ENCODE data around the gene TMEM184A.

TMEM184A gene

DNA sequence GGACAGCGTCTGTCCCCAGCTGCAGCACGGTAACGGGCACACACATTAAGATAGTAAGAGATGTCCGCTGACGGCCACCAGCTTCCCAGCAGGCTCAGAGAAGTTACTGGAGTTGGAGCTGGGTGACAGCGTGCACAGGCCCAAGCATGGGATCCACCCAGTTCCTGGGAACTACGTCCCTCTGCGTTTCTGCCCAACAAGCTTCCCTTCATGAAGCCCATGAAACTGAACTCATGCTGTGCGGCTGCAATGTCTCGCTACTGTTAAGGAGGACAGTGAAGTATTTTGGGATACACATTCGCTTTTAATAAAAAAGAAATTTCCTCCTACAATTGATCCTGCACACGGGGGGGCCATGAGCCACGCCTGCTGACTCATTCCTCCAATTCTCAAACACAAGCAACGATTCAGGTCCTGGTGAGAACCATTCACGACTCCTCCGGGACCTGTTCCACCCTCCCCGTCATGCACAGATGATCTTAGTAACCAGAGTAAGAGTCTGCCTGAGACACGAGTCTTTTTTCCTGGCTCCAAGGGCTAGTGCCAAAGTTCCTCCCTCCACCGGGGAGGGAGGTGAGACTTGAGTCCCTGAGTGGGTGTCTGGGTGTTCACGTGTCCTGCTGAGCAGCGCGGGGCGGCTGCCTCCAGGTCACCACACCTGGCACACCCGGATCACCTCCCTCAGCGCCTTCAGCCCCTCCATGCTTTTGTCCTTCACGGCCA, 11.2 kb upstream of the TMEM184A start:
- DNase-seq (ENCODE audit: low spot score), result no peak

DNA sequence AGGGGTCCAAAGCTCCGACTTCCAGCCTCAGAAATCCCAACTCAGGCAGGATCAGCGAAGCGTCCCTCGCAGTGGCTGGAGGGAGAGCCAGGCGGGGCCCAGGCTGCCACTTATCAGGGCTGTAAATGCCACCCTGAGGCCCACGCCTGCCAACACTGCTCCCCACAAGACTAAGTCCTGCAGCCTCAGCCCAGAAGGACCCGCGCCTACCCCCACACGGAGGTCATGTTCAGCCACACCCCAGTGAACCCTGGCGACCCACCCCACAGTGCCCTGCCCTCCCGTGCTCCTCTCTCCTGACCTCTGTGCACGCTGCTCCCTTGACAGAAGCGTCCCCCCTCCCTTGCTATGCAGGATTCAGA, 10.7 kb upstream of the TMEM184A start:
- no peak for DNase-seq (ENCODE audit: low spot score)

DNA sequence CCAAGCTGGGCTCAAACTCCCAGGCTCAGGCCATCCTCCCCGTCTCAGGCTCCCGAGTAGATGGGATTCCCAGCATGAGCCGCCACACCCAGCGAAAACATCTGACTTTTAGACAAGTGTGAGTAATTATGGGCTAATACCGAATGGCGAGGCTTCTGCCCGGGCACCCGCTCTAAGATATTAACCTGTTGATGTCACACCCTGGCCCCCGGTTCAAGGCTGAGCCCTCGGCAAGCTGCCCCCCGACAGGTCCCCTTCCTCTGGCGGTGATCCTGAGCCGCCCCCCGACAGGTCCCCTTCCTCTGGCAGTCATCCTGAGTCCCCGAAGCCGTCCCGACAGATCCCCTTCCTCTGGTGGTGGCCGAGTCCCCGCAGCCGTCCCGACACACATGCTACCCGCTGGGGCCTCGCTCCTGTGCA, 8.6 kb upstream of the TMEM184A start:
- no peak for DNase-seq (ENCODE audit: low spot score)

DNA sequence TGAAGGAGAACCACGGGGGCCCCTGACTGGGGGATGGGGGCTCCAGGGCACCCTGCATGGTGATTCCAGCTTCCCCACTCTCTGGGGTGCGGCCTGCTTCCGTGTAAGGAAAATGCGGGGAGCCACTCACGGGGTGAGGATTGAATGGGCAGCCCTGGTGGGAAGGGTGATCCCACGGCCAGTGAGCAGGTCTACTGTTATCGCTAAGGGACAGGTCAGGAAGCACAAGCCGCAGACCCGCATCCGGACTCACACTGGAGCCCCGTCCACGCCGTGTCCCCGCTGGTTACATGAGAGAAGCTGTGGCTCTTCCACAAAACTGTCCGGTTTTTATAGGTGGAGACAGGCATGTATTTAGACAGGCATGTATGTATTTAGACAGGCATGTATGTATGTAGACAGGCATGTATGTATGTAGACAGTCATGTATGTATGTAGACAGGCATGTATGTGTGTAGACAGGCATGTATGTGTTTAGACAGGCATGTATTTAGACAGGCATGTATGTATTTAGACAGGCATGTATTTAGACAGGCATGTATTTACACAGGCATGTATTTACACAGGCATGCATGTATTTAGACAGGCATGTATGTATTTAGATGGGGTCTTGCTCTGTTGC, 8.1 kb upstream of the TMEM184A start:
- DNase-seq (ENCODE audit: low spot score), result no peak

DNA sequence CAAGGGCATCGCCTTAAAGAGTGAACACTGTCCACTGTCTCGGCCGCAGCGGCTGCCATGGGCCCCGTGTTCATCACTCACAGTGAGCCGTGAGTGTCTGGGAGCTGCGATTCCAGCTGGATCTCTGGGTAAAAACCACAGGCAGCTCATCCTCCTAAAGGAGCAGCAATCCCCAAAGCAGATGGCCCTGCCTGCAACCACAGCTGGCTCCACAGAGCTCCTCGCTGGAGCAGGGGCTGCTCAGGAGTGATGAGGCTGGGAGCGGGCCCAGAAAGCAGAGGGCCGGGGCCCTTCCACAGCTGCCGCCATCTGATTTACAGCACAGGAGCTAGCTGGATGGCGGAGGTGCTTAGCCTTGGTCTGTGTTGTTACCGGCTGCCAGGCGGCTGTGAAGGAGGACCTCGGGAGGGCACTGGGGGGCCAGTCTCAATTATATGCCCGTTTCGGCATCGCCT, 6.6 kb upstream of the TMEM184A start:
- DNase-seq (ENCODE audit: low spot score), result no peak

DNA sequence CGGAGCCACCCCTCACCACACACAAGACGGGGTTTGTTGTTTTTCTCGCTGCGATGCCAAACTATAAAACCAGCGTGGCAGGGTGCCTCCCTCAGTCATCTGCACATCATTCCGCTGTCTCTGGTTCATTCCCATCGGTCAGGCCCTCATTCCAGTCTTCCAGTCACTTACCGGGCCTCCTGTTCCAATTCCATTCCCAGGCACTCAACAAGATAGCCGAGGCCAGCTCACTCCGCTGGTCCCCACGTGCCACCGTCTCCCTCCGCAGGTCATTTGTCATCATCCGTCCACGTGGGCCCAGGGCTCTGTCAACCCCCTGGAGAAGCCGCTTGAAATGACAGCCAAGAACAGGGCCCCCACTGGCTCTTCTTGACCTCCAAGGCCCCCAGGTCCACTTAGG, 6.1 kb upstream of the TMEM184A start:
- no peak for DNase-seq (ENCODE audit: low spot score)

DNA sequence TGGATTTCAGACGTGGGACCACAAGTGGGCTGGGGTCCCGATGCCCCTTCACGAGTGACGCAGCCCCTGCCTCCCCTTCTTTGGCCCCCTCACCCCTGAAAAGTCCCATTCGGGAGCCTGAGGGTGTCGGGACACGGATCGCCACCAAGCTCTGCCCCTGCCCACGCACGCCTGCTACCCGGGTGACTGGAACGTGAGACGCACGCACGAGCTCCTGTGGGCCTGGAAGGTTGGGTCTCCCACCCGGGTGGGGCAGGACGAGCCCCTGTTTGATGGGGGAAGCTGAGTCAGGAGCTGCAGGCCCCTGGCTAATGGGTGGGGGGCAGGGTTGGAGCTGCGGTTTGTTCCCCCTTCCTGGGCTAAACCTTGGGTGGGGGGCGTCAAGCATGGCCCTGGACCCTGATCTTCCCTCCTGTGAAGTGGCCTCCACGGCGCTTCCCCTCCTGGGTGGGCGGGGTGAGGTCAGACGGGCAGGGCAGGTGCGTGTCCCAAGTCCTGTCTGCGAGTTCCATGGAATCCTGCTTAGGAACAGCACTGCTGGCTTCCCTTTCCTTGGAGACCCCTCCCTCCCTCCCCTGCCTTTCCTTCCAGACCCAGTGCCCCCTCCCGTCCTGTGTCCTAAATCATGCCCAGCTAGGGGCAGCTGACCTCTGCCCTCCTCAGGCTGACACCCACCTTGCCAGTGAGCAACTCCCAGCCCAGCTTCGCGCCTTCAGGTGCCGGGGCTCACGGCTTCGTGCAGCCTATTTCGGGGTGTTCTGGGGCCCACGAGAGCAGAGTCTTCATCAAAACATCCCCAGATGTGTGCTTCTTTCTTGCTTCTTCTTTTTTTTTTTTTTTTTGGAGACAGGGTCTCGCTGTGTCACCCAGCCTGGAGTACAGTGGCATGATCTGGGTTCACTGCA, 5.3 kb upstream of the TMEM184A start:
- DNase-seq (ENCODE audit: low spot score), result no peak

DNA sequence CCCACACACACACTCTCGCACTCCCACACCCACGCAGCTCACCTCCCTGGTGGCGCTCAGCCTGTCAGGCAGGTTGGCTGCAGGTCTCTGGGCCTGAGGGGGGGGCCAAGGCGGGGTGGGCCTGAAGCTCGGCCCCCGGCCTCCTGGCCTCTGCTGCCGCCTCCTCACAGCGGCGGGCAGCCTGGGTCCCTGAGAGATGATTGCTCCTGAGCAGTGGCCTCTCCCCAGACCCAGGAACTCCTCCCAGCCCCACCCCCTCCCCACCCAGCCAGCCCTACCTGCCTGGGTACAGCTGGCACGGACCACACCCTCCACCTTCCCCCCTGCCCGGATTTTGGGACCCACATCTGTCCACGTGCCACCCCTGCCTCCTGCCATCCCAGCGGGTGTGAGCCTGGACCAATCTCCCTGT, 4.6 kb upstream of the TMEM184A start:
- DNase-seq (ENCODE audit: low spot score), result no peak

DNA sequence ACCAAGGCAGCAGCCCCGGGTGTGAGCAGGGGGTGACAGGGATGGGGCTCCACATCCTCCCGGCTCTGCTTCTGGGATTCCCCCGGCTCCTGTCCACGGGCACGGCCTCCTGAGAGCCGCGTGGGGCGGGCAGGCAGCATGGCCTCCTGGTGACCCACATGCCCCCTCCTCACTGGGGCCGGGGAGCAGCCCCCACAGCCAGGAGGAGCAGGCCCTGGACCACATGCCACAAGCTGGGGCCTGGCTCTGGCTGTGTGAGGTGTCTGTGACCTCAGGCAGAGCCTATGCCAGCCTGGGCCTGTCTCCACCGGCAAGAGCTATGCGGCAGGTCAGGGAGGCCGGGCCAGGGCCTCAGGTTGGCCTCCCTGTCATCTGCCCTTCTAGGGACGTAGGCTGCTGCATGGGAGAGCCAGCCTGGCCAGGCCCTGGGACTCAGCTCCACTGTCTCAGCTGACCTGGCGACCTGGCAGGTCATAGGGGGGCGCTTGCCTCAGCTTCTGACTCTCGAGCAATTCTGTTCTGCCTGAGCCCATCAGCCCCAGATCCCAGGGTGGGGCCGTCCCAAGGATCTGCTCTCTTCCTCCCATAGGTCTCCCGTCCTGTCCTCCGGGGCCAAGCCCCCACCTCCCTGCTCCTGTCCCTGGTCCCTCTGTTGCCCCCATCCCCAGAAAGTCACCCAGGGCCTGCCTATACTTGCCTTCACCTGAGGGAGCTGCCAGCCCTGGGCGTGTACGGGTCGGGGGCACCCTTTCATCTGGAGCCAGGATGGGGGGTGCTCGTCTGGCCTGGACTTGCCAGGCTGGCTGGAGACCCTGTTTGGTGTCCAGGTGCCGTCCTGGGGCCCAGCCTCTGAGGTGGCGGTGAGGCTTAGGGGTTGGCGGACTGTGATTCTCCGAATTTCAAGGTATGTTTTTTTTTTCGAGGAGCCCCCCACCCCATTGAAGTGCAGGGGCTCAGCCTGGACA, 3.9 kb upstream of the TMEM184A start:
- no peak for DNase-seq (ENCODE audit: low spot score)

DNA sequence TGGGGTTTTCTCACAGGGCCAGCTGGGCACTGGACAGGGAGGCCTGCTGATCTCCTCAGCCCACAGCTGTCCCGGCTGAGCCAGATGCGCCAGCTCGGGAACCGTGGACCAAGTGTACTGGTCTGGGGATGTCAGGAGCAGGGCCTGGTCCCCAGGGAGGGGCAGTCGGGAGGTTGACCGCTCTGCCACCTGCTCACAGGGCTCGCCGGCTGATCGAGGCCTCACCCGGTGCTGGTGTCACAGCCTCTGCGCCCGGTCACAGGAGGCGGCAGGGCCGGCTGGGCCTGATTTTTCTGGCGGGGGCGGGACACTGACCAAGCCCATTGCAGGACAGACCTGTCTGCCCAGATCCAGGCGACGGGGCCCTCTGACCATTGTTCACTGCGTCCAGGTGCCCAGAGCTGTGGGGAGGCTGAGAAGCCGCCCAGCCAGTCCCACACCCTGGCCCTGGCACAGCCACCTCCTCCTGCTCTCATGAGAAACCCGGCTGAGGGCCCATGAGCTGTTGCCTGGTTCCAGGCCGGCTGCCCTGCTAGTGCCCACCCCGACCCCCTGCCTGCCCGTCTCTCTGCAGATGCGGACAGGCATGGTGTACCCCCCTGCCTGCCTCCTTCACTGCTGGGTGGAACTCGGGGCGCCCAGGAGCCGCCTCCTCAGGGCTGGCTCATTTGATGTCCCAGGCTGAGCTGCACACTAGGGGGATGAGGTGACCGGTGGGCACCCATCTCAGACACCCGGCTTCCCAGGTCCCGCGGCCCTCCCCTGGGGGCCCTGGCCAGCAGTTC, 3.0 kb upstream of the TMEM184A start:
- no peak for DNase-seq (ENCODE audit: low spot score)

DNA sequence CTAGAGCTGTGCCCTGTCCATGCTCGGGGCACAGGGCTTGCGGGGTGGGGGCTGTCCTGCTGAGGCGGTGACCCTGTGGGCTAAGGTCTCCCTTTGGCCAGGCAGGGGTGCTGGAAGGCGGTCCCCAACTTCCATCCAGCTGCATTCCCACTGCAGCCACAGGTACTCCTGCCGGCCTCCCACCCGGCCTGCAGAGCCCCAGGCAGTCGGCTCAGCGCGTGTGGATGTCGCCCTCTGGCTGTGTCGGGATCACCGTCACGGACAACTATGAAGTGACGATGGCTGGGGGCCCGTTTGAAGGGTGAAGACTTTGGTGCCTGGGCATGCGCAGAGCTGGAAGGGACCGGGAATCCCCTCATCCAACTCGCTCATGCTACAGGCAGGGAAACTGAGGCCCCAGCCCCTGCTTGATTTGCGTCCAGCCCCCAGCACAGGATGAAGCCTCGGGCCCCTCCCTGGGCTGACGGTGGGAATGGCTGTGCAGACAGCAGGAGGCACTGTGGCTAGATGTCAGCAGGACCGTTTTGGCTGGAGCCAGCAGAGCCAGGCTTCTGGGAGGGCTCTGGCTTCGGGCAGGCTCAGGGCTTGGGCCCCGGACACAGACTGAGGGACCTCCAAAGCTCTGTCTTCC, 2.3 kb upstream of the TMEM184A start:
- no peak for DNase-seq (ENCODE audit: low spot score)

DNA sequence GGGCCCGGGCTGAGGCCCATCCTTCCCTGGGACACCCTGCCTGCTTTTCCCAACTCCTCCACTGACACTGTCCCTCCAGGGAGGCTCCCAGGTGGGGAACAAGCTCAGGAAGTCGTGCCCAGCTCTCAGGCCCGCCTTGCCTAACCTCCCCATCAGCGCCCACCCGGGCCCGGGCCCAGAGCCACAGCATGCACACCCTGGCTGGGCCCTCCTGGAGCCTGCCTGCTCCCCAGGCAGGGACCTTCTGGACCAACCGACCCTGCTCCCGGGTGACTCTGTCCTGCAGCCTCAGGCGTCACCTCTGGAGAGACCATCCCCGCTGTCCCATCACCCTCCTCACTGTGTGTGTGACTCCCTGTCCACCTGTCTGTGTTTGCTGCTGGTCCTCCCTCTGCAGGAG, 1.8 kb upstream of the TMEM184A start:
- DNase-seq (ENCODE audit: low spot score), result no peak

DNA sequence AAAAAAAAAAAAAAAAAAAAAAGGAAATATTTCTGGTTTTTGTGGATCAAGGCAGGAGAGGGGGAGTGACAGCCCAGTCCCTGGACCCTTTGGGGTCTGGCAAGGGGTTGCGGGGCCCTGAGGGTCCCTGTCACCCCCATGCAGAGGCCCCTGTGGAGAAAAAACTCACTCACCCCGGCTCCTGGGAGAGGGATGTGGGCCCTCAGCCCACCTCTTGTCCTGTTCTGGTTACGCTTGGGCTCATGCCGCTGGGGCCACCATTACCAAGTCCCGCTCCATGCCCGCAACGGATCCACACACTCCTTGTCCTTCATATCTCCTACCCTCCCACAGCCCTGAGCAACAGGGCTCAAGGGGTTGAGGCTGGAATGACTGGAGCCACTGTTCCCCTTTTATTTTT, 1.0 kb upstream of the TMEM184A start:
- DNase-seq (ENCODE audit: low spot score), result no peak

DNA sequence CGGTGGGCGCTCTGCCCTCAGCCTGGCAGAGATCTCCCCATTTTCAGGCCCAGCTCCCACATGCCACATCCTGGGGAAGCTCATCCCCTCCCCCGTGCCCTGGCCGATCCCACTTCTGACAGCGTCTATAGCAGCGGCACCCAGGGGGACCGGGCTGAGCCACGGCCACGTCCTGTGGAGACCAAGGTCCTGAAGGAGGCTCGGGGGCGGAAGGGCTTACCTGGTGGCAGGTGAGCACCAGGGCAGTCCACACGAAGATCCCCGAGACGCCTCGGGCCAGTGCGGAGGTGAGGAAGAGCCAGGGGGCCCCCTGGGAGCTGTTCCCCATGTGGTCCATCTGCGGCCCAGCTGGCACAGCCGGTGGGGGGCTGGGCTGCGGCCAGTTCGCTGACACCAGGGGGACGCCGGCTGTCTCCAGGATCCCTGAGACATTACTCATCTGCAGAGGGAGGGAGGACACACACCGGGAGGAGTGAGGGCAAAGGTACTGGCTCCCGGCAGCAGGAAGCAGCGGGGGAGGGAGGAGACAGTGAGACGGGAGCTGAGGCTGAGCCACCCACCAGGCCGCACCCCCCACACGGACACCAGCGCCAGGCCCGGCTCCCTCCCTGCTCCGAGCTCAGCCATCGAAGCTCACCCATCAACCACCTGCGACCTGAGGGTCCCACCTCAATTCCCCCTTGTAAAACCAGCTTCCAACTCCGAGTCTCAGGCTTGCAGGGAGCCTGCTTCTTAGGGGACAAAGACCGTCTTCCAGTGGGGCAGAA, 776 bp downstream of the TMEM184A start:
- no peak for DNase-seq (ENCODE audit: low spot score)

DNA sequence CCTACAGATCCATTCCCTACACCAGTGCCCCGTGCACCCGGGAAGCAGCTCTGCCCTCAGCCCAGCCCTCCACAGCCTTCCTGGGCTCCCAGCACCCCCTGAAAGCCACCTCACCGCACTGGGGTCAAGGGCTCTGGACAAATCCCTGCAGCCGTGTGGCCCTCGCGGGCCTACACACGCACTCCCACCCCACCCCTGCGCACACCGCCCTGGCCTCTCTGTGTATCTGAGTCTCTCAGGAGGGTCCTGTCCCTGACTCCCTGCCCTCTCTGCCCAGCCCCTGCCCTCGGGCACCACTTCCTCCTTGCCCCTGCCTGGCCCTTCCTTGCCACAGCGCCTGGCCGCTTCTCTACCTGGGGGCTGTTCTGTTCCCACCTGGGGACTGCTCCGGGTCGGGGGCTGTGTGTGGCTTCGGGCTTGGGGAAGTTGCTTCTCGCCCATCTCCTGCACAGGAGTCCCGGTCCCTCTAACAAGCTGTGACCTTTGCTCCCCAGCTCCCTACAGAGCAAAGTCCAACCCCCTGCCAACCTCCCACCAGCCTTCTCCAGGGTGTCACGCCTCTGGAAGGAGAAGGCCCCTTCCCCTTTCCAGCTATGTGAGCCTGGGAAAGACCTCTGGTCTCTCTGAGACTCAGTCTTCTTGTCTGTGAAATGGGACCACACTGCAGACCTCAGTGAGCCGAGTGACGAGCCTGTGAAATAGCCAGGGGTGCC, 1.5 kb downstream of the TMEM184A start:
- no peak for DNase-seq (ENCODE audit: low spot score)

DNA sequence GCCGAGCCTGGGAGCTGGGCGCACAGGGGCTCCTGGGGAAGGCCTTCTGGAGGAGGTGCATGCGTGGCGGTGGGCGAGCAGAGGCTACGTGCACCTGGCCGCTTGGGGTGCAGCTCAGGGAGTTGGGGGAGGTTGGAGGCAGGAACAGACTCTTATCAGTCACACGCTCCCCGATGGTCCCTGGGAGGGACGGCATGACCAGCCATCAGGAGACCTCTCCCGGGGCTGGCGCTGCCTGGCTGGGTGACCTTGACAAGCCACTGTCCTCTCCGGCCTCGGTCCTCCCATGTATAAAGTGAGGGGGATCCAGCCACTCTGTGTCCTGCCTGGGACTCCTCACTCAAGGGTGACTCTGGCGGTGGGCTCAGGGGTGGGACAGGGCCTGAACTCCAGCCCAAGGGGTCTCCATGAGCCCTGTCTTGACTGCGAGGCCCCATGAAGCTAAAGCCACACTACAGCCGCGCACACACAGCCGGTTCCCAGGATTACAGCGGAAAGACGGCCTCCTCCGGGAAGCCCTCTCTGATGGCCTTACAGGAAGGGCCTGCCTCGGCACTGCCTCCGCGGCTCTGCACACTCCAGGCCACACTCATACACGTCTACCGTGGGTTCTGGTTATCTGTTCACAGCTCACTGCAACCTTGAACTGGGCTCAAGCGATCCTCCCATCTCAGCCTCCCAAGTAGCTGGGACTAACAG, 2.3 kb downstream of the TMEM184A start:
- DNase-seq (ENCODE audit: low spot score), result no peak

DNA sequence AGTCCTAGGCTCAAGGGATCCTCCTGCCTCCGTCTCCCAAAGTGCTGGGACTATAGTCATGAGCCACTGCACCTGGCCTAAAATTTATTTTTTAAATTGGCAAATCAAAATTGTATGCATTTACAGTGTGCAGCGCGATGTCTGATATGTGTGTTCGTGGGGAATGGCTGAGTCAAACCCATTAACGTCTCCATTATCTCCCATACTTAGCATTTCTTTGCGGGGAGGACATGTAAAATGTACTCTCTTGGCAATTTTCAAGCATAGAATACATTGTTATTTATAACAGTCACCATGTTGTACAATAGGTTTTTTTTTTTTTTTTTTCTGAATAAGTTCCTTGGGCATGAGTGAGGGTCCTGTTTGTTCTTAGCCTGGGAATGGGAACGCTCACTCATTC, 3.8 kb downstream of the TMEM184A start:
- no peak for DNase-seq (ENCODE audit: low spot score)

DNA sequence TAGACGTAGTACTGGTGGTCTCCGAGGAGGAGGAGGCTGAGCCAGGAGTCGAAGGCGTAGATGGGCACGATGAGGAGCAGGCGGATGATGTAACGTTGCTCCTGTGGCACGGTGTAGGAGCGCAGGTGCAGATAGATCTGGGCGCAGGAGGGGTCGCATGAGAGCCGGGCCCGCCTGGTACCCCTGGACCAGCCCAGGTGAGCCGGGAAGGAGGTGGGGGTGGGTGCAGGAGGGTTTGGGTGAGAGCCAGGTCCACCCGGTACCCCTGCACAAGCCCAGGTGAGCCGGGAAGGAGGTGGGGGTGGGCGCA, 5.2 kb downstream of the TMEM184A start:
- DNase-seq (ENCODE audit: low spot score), result no peak
